Ascending aorta (tissue), 2 donors: Measurements from ENCODE around the gene HOXC11. TPM values are rescaled to one million over a fixed set of nuclear protein-coding genes. Genes with fewer than 3 reads are reported as not detected.

Experiments
- DNase-seq, 2 donors: peaks; one replicate each; pipeline ENCODE4 v3.0.0-alpha.2; 2019; ENCODE audit warnings: low spot score in 2 of 2
- H3K27ac ChIP-seq, 2 donors: fragments of 200-600 bp; sonication (generic); one replicate each; pipeline ENCODE4 v1.5.1; 2016 to 2017; ENCODE audit warnings: mild to moderate bottlenecking in 1 of 2
- H3K27me3 ChIP-seq: fragments of 200-600 bp; sonication (generic); one replicate; pipeline ENCODE4 v1.5.1; 2017
- H3K36me3 ChIP-seq, 2 donors: fragments of 200-600 bp; sonication (generic); one replicate each; pipeline ENCODE4 v1.5.1; 2016
- H3K4me1 ChIP-seq, 2 donors: fragments of 200-600 bp; sonication (generic); one replicate each; pipeline ENCODE4 v1.5.1; 2016 to 2017; ENCODE audit warnings: mild to moderate bottlenecking in 1 of 2
- H3K4me3 ChIP-seq, 2 donors: fragments of 200-600 bp; sonication (generic); one replicate each; pipeline ENCODE4 v1.5.1; 2016 to 2017; ENCODE audit warnings: mild to moderate bottlenecking in 1 of 2
- H3K9me3 ChIP-seq, 2 donors: fragments of 200-600 bp; sonication (generic); one replicate each; pipeline ENCODE4 v1.5.1; 2016
- CTCF ChIP-seq, 3 experiments: fragments of 200-600 bp in 2 of 3; fragments of 450-650 bp in 1 of 3; sonication (generic) in 2 of 3; IDR thresholded peaks; one replicate each; pipeline ENCODE4 v1.5.1; 2016 to 2019; ENCODE audit warnings: antibody characterized with exemption in 3 of 3, mild to moderate bottlenecking in 1 of 3, moderate library complexity in 1 of 3
- intact Hi-C: fragments of 100-400 bp; cut with DNase I; formaldehyde crosslinking; loops from one replicate; pipeline ENCODE4 v1.15.1; 2023
- total RNA-seq: library from RNA; depleted of rRNA; stranded (reverse); fragments of >200 nt; gene quantifications from one replicate; pipeline ENCODE4 v1.1.0, GENCODE V29; 2016

HOXC11 gene
- total RNA-seq, 1 donor from 2014 or later, result 0.32 TPM

GRCh38 chr12:53941750-53942149 lies 31.2 kb upstream of the HOXC11 start:
- H3K27ac ChIP-seq, result no peak overlapping the region
- no peak for DNase-seq
- no peak for TF ChIP-seq CTCF (IDR thresholded peaks at IDR 0.05)
- H3K36me3 ChIP-seq, result no peaks in the 10 kb centered on the region
- intact Hi-C loops, result no loop called here
- H3K4me3 ChIP-seq, result no peak overlapping the region
- H3K9me3 ChIP-seq, result no peaks in the 10 kb centered on the region
- peaks cover 57% of the 10 kb centered on the region for H3K27me3 ChIP-seq
- peaks cover 2 to 9% of the 10 kb centered on the region in 2 donors for H3K4me1 ChIP-seq

GRCh38 chr12:53942467-53942997 lies 30.4 kb upstream of the HOXC11 start:
- peaks cover 2 to 9% of the 10 kb centered on the region in 2 donors for H3K4me1 ChIP-seq
- TF ChIP-seq CTCF (IDR thresholded peaks at IDR 0.05), result no peak
- H3K27me3 ChIP-seq, result peaks cover 49% of the 10 kb centered on the region
- intact Hi-C loops, result no loop called here
- H3K36me3 ChIP-seq, result no peaks in the 10 kb centered on the region
- H3K9me3 ChIP-seq, result no peaks in the 10 kb centered on the region
- H3K4me3 ChIP-seq, result no peak overlapping the region
- no peak for DNase-seq
- no peak overlapping the region for H3K27ac ChIP-seq

- Histone ChIP-seq H3K27ac (no peak overlapping the region), H3K36me3 (no peaks in the 10 kb centered on the region), H3K9me3 (no peaks in the 10 kb centered on the region), H3K4me3 (no peak overlapping the region), H3K27me3 (peaks cover 35% of the 10 kb centered on the region), H3K4me1 (peaks cover 0 to under 1% of the 10 kb centered on the region in 2 donors)
- DNase-seq, result no peak
- intact Hi-C loops, result no loop called here
- no peak for TF ChIP-seq CTCF (IDR thresholded peaks at IDR 0.05)
These were observed 28.7 kb upstream of the HOXC11 start for GRCh38 chr12:53944209-53944608.

- H3K4me3 ChIP-seq, result no peak overlapping the region
- peaks cover 30% of the 10 kb centered on the region for H3K27me3 ChIP-seq
- no peaks in the 10 kb centered on the region for H3K36me3 ChIP-seq
- no peak for TF ChIP-seq CTCF (IDR thresholded peaks at IDR 0.05)
- DNase-seq, result peak in 1 of 2 donors; percentile 42
- no peaks in the 10 kb centered on the region for H3K4me1 ChIP-seq
- H3K27ac ChIP-seq, result no peak overlapping the region
- H3K9me3 ChIP-seq, result no peaks in the 10 kb centered on the region
- intact Hi-C loops, result no loop called here
These were observed 27.7 kb upstream of the HOXC11 start for GRCh38 chr12:53944907-53945847.

- intact Hi-C loops, result no loop called here
- peaks cover 45% of the 10 kb centered on the region for H3K27me3 ChIP-seq
These were observed 25.2 kb upstream of the HOXC11 start for GRCh38 chr12:53947743-53948142.

More at GRCh38 chr12:53947743-53948142, 25.2 kb upstream of the HOXC11 start:
- no peak for DNase-seq
- no peak for TF ChIP-seq CTCF (IDR thresholded peaks at IDR 0.05)
- no peak overlapping the region for H3K27ac ChIP-seq
- no peaks in the 10 kb centered on the region for H3K36me3 ChIP-seq
- no peaks in the 10 kb centered on the region for H3K9me3 ChIP-seq
- H3K4me3 ChIP-seq, result no peak overlapping the region
- peaks cover 3 to 5% of the 10 kb centered on the region in 2 donors for H3K4me1 ChIP-seq
